Activated T-helper 2 cell treated with anti-CD3 and anti-CD28 coated beads, Interferon-gamma antibody, Interleukin-2, Interleukin-4, amounts not matched to agents 10 μg/mL and 5 μg/mL and 100 μg/mL, durations not matched to agents 14 hours and 24 hours and 36 hours (primary cell): Measurements from ENCODE around the gene SRRT. TPM values are rescaled to one million over a fixed set of nuclear protein-coding genes. Genes with fewer than 3 reads are reported as not detected.
A peak's percentile ranks its signal among the peaks of the same experiment; 100 is the strongest.

Source experiments
- DNase-seq: peaks from one replicate; pipeline ENCODE4 v3.0.0; 2021; ENCODE audit warnings: low spot score
- H3K27ac Mint-ChIP-seq: one replicate; pipeline ENCODE4 v1.8.0; 2021; ENCODE audit warnings: mixed read lengths
- H3K27me3 Mint-ChIP-seq: one replicate; pipeline ENCODE4 v1.8.0; 2021; ENCODE audit warnings: low read depth, mixed read lengths
- H3K36me3 Mint-ChIP-seq: one replicate; pipeline ENCODE4 v1.8.0; 2021; ENCODE audit warnings: low read depth, mixed read lengths
- H3K4me1 Mint-ChIP-seq: one replicate; pipeline ENCODE4 v1.8.0; 2021; ENCODE audit warnings: low read depth, mixed read lengths
- H3K4me3 Mint-ChIP-seq: one replicate; pipeline ENCODE4 v1.8.0; 2021; ENCODE audit warnings: low read depth, mild to moderate bottlenecking, moderate library complexity, mixed read lengths
- H3K9me3 Mint-ChIP-seq: one replicate; pipeline ENCODE4 v1.8.0; 2021; ENCODE audit warnings: mixed read lengths
- intact Hi-C: fragments of 100-400 bp; cut with micrococcal nuclease; formaldehyde crosslinking; loops from one replicate; pipeline ENCODE4 v1.15.1; 2023
- total RNA-seq: library from RNA; stranded (reverse); gene quantifications from 2 replicates; pipeline ENCODE4 v1.2.3, GENCODE V29; 2022

The SRRT gene
- total RNA-seq: 280 and 290 TPM in 2 replicates

- intact Hi-C loops: loop anchor here (1.0 to 10.0 kb wide), 3 partner anchors 13 to 290 kb away; partner anchors contain the start of genes FBXO24 and LRCH4
- Mint-ChIP-seq H3K36me3 (peaks cover 77% of the 10 kb centered on the region), H3K4me3 (peak within 1 kb of the TSS; percentile 96), H3K27ac (peak within 1 kb of the TSS; percentile 94), H3K9me3 (no peaks in the 10 kb centered on the region), H3K27me3 (no peaks in the 10 kb centered on the region), H3K4me1 (peaks cover 28% of the 10 kb centered on the region)
- DNase-seq: peak; percentile 98
Observed at GRCh38 chr7:100874577-100875355, at the start of gene SRRT. Gene SRRT, plus strand, starts transcription at chr7:100875103. Its CDS starts 488 bp downstream, at chr7:100875591.

- no peaks in the 10 kb centered on the region for H3K36me3 Mint-ChIP-seq
- H3K9me3 Mint-ChIP-seq: no peaks in the 10 kb centered on the region
- no peak for DNase-seq
- peaks cover 34% of the 10 kb centered on the region for H3K27me3 Mint-ChIP-seq
- H3K4me3 Mint-ChIP-seq: no peak overlapping the region
- no peak overlapping the region for H3K27ac Mint-ChIP-seq
- H3K4me1 Mint-ChIP-seq: peaks cover 7% of the 10 kb centered on the region
- intact Hi-C loops: no loop called here
Observed at GRCh38 chr7:100825215-100825671, 49.7 kb upstream of the SRRT start.

- DNase-seq: no peak
- Mint-ChIP-seq H3K4me1 (peaks cover 7% of the 10 kb centered on the region), H3K36me3 (no peaks in the 10 kb centered on the region), H3K9me3 (no peaks in the 10 kb centered on the region), H3K27me3 (peaks cover 39% of the 10 kb centered on the region), H3K4me3 (peak overlapping the region; percentile 37), H3K27ac (no peak overlapping the region)
- intact Hi-C loops: no loop called here
Observed at GRCh38 chr7:100825751-100826513, 49.0 kb upstream of the SRRT start.

- Mint-ChIP-seq H3K27me3 (peaks cover 42% of the 10 kb centered on the region), H3K36me3 (no peaks in the 10 kb centered on the region), H3K4me1 (peaks cover 7% of the 10 kb centered on the region), H3K4me3 (peak overlapping the region; percentile 18), H3K27ac (no peak overlapping the region), H3K9me3 (no peaks in the 10 kb centered on the region)
- intact Hi-C loops: no loop called here
- no peak for DNase-seq
Observed at GRCh38 chr7:100826514-100827329, 48.2 kb upstream of the SRRT start.

GRCh38 chr7:100827330-100828226 lies 47.3 kb upstream of the SRRT start, which contains the start of gene EPHB4:
Gene EPHB4, minus strand, starts transcription at chr7:100827523. Its CDS starts 493 bp downstream, at chr7:100827030.
- H3K36me3 Mint-ChIP-seq: no peaks in the 10 kb centered on the region
- H3K27ac Mint-ChIP-seq: no peak within 1 kb of the TSS
- no peaks in the 10 kb centered on the region for H3K9me3 Mint-ChIP-seq
- DNase-seq: no peak
- H3K27me3 Mint-ChIP-seq: peaks cover 43% of the 10 kb centered on the region
- intact Hi-C loops: no loop called here
- peak within 1 kb of the TSS; percentile 33 for H3K4me3 Mint-ChIP-seq
- H3K4me1 Mint-ChIP-seq: peaks cover 7% of the 10 kb centered on the region

- H3K4me3 Mint-ChIP-seq: no peak overlapping the region
- H3K27me3 Mint-ChIP-seq: peaks cover 43% of the 10 kb centered on the region
- no peaks in the 10 kb centered on the region for H3K36me3 Mint-ChIP-seq
- H3K27ac Mint-ChIP-seq: no peak overlapping the region
- intact Hi-C loops: no loop called here
- no peak for DNase-seq
- H3K4me1 Mint-ChIP-seq: peaks cover 7% of the 10 kb centered on the region
- H3K9me3 Mint-ChIP-seq: no peaks in the 10 kb centered on the region
Observed at GRCh38 chr7:100829150-100829716, 45.7 kb upstream of the SRRT start.

- Mint-ChIP-seq H3K36me3 (no peaks in the 10 kb centered on the region), H3K27ac (no peak overlapping the region), H3K27me3 (peaks cover 41% of the 10 kb centered on the region), H3K4me1 (peaks cover 7% of the 10 kb centered on the region), H3K9me3 (no peaks in the 10 kb centered on the region), H3K4me3 (no peak overlapping the region)
- DNase-seq: no peak
- intact Hi-C loops: no loop called here
Observed at GRCh38 chr7:100830396-100830795, 44.5 kb upstream of the SRRT start.

- Mint-ChIP-seq H3K36me3 (no peaks in the 10 kb centered on the region), H3K4me1 (peaks cover 12% of the 10 kb centered on the region), H3K27ac (no peak overlapping the region), H3K9me3 (no peaks in the 10 kb centered on the region), H3K27me3 (peaks cover 28% of the 10 kb centered on the region), H3K4me3 (no peak overlapping the region)
- DNase-seq: no peak
- intact Hi-C loops: no loop called here
Observed at GRCh38 chr7:100832281-100832633, 42.6 kb upstream of the SRRT start.

GRCh38 chr7:100835903-100836811 lies 38.7 kb upstream of the SRRT start:
- H3K27ac Mint-ChIP-seq: peak overlapping the region; percentile 15
- no peak for DNase-seq
- intact Hi-C loops: no loop called here
- peaks cover 7% of the 10 kb centered on the region for H3K27me3 Mint-ChIP-seq
- H3K4me3 Mint-ChIP-seq: peak overlapping the region; percentile 13
- H3K4me1 Mint-ChIP-seq: peaks cover 14% of the 10 kb centered on the region
- H3K36me3 Mint-ChIP-seq: no peaks in the 10 kb centered on the region
- no peaks in the 10 kb centered on the region for H3K9me3 Mint-ChIP-seq

GRCh38 chr7:100836812-100837098 lies 38.1 kb upstream of the SRRT start:
- H3K27me3 Mint-ChIP-seq: peaks cover 4% of the 10 kb centered on the region
- H3K4me1 Mint-ChIP-seq: peaks cover 14% of the 10 kb centered on the region
- H3K36me3 Mint-ChIP-seq: no peaks in the 10 kb centered on the region
- H3K4me3 Mint-ChIP-seq: peak overlapping the region; percentile 60
- intact Hi-C loops: no loop called here
- no peak for DNase-seq
- H3K9me3 Mint-ChIP-seq: no peaks in the 10 kb centered on the region
- no peak overlapping the region for H3K27ac Mint-ChIP-seq
